Stimulated activated naive CD8-positive, alpha-beta T cell treated with anti-CD3 and anti-CD28 coated beads, Interleukin-15, Interleukin-2, amounts not matched to agents 100 ng/mL and 50 ng/mL, for 24 hours (primary cell): ENCODE results near the gene ZNF536.
"Not testable (repeated sequence)": the region's sequence is repeated elsewhere in the genome, so short reads cannot be mapped to it uniquely, and the experiment has no call there.

Experiments used
- H3K27ac Mint-ChIP-seq: one replicate; pipeline ENCODE4 v1.8.0; 2021; ENCODE audit warnings: mild to moderate bottlenecking, mixed read lengths
- H3K27me3 Mint-ChIP-seq: one replicate; pipeline ENCODE4 v1.8.0; 2021; ENCODE audit warnings: mixed read lengths
- H3K36me3 Mint-ChIP-seq: one replicate; pipeline ENCODE4 v1.8.0; 2021; ENCODE audit warnings: low read depth, mixed read lengths
- H3K4me1 Mint-ChIP-seq: one replicate; pipeline ENCODE4 v1.8.0; 2021; ENCODE audit warnings: low read depth, mixed read lengths
- H3K4me3 Mint-ChIP-seq: one replicate; pipeline ENCODE4 v1.8.0; 2021; ENCODE audit warnings: mild to moderate bottlenecking, mixed read lengths
- H3K9me3 Mint-ChIP-seq: one replicate; pipeline ENCODE4 v1.8.0; 2021; ENCODE audit warnings: mixed read lengths

ZNF536 gene

GRCh38 chr19:30338041-30338456, 34.1 kb upstream of the ZNF536 start:
- Mint-ChIP-seq H3K27ac (no peak overlapping the region), H3K4me3 (no peak overlapping the region), H3K4me1 (no peaks in the 10 kb centered on the region), H3K36me3 (no peaks in the 10 kb centered on the region), H3K27me3 (no peaks in the 10 kb centered on the region), H3K9me3 (no peaks in the 10 kb centered on the region)

GRCh38 chr19:30338878-30339623, 33.1 kb upstream of the ZNF536 start:
- no peaks in the 10 kb centered on the region for H3K9me3 Mint-ChIP-seq
- H3K4me1 Mint-ChIP-seq: no peaks in the 10 kb centered on the region
- no peaks in the 10 kb centered on the region for H3K27me3 Mint-ChIP-seq
- no peak overlapping the region for H3K27ac Mint-ChIP-seq
- H3K4me3 Mint-ChIP-seq: no peak overlapping the region
- H3K36me3 Mint-ChIP-seq: no peaks in the 10 kb centered on the region

GRCh38 chr19:30339624-30340525, 32.3 kb upstream of the ZNF536 start:
- no peak overlapping the region for H3K4me3 Mint-ChIP-seq
- no peaks in the 10 kb centered on the region for H3K27me3 Mint-ChIP-seq
- no peaks in the 10 kb centered on the region for H3K9me3 Mint-ChIP-seq
- H3K4me1 Mint-ChIP-seq: no peaks in the 10 kb centered on the region
- H3K27ac Mint-ChIP-seq: no peak overlapping the region
- H3K36me3 Mint-ChIP-seq: no peaks in the 10 kb centered on the region

GRCh38 chr19:30340771-30341561, 31.2 kb upstream of the ZNF536 start:
- Mint-ChIP-seq H3K36me3 (no peaks in the 10 kb centered on the region), H3K4me1 (no peaks in the 10 kb centered on the region), H3K27me3 (no peaks in the 10 kb centered on the region), H3K27ac (no peak overlapping the region), H3K4me3 (no peak overlapping the region), H3K9me3 (no peaks in the 10 kb centered on the region)

GRCh38 chr19:30341611-30342201, 30.5 kb upstream of the ZNF536 start:
- H3K36me3 Mint-ChIP-seq: no peaks in the 10 kb centered on the region
- no peaks in the 10 kb centered on the region for H3K27me3 Mint-ChIP-seq
- H3K4me3 Mint-ChIP-seq: no peak overlapping the region
- H3K4me1 Mint-ChIP-seq: no peaks in the 10 kb centered on the region
- H3K9me3 Mint-ChIP-seq: no peaks in the 10 kb centered on the region
- no peak overlapping the region for H3K27ac Mint-ChIP-seq

- no peaks in the 10 kb centered on the region for H3K36me3 Mint-ChIP-seq
- H3K9me3 Mint-ChIP-seq: peaks cover 4% of the 10 kb centered on the region
- H3K4me3 Mint-ChIP-seq: no peak overlapping the region
- H3K27me3 Mint-ChIP-seq: no peaks in the 10 kb centered on the region
- no peaks in the 10 kb centered on the region for H3K4me1 Mint-ChIP-seq
- H3K27ac Mint-ChIP-seq: no peak overlapping the region
Measured at GRCh38 chr19:30342901-30343300, 29.3 kb upstream of the ZNF536 start.

GRCh38 chr19:30344446-30345425, 27.4 kb upstream of the ZNF536 start:
- Mint-ChIP-seq H3K27ac (no peak overlapping the region), H3K27me3 (no peaks in the 10 kb centered on the region), H3K4me3 (no peak overlapping the region), H3K4me1 (no peaks in the 10 kb centered on the region), H3K9me3 (peaks cover 4% of the 10 kb centered on the region), H3K36me3 (no peaks in the 10 kb centered on the region)

- H3K36me3 Mint-ChIP-seq: no peaks in the 10 kb centered on the region
- H3K4me3 Mint-ChIP-seq: no peak overlapping the region
- no peaks in the 10 kb centered on the region for H3K4me1 Mint-ChIP-seq
- H3K27ac Mint-ChIP-seq: no peak overlapping the region
- no peaks in the 10 kb centered on the region for H3K27me3 Mint-ChIP-seq
- peaks cover 4% of the 10 kb centered on the region for H3K9me3 Mint-ChIP-seq
Measured at GRCh38 chr19:30345686-30346085, 26.5 kb upstream of the ZNF536 start.

- H3K4me1 Mint-ChIP-seq, H3K27me3 Mint-ChIP-seq, H3K36me3 Mint-ChIP-seq, H3K27ac Mint-ChIP-seq, H3K4me3 Mint-ChIP-seq, H3K9me3 Mint-ChIP-seq: not testable (repeated sequence)
Measured at GRCh38 chr19:30346468-30346867, 25.7 kb upstream of the ZNF536 start.

GRCh38 chr19:30349131-30349730, 23.0 kb upstream of the ZNF536 start:
- H3K4me1 Mint-ChIP-seq: no peaks in the 10 kb centered on the region
- no peak overlapping the region for H3K27ac Mint-ChIP-seq
- no peak overlapping the region for H3K4me3 Mint-ChIP-seq
- no peaks in the 10 kb centered on the region for H3K36me3 Mint-ChIP-seq
- peaks cover 3% of the 10 kb centered on the region for H3K27me3 Mint-ChIP-seq
- peaks cover 4% of the 10 kb centered on the region for H3K9me3 Mint-ChIP-seq

- no peak overlapping the region for H3K4me3 Mint-ChIP-seq
- H3K36me3 Mint-ChIP-seq: no peaks in the 10 kb centered on the region
- peaks cover 4% of the 10 kb centered on the region for H3K9me3 Mint-ChIP-seq
- no peak overlapping the region for H3K27ac Mint-ChIP-seq
- H3K27me3 Mint-ChIP-seq: peaks cover 3% of the 10 kb centered on the region
- no peaks in the 10 kb centered on the region for H3K4me1 Mint-ChIP-seq
Measured at GRCh38 chr19:30350692-30351663, 21.2 kb upstream of the ZNF536 start.

- no peaks in the 10 kb centered on the region for H3K4me1 Mint-ChIP-seq
- H3K27me3 Mint-ChIP-seq: peaks cover 3% of the 10 kb centered on the region
- no peaks in the 10 kb centered on the region for H3K36me3 Mint-ChIP-seq
- H3K27ac Mint-ChIP-seq: no peak overlapping the region
- H3K9me3 Mint-ChIP-seq: peaks cover 4% of the 10 kb centered on the region
- no peak overlapping the region for H3K4me3 Mint-ChIP-seq
Measured at GRCh38 chr19:30351774-30352173, 20.4 kb upstream of the ZNF536 start.
